HepG2 (cell line): ENCODE measurements around the gene MDM4. TPM values are rescaled to one million over a fixed set of nuclear protein-coding genes. Genes with fewer than 3 reads are reported as not detected.

Source experiments
- CENPT ChIP-seq: sonication (generic); formaldehyde crosslinking; IDR thresholded peaks from 2 replicates; pipeline ENCODE4 v1.8.0; 2022; ENCODE audit warnings: low read depth, mild to moderate bottlenecking, moderate library complexity, missing genetic modification reagents
- DRAP1 ChIP-seq: IDR thresholded peaks from 2 replicates; pipeline ENCODE4 v1.6.1; 2016; ENCODE audit warnings: missing genetic modification reagents, missing compliant biosample characterization
- ELF3 ChIP-seq: IDR thresholded peaks from 2 replicates; pipeline ENCODE4 v1.6.1; 2016; ENCODE audit warnings: missing genetic modification reagents, missing compliant biosample characterization
- EP300 ChIP-seq, 3 experiments: sonication (generic) in 1 of 3; formaldehyde crosslinking in 1 of 3; IDR thresholded peaks; 2 replicates each; pipeline versions ENCODE4 v1.5.1 to v1.6.1; 2011 to 2020; ENCODE audit warnings: low read depth in 2 of 3, low read length in 2 of 3, borderline replicate concordance in 1 of 3, improper control_type of control experiment in 1 of 3, mild to moderate bottlenecking in 1 of 3, missing genetic modification reagents in 1 of 3, moderate library complexity in 1 of 3
- FOXK1 ChIP-seq: sonication (generic); formaldehyde crosslinking; IDR thresholded peaks from 2 replicates; pipeline ENCODE4 v1.4.0; 2020; ENCODE audit warnings: low read depth, missing genetic modification reagents, borderline replicate concordance
- HOXA5 ChIP-seq: sonication (generic); formaldehyde crosslinking; IDR thresholded peaks from 2 replicates; pipeline ENCODE4 v1.4.0; 2020; ENCODE audit warnings: missing genetic modification reagents
- NCOR1 ChIP-seq: fragments of 200-600 bp; sonication (generic); IDR thresholded peaks from 2 replicates; pipeline ENCODE4 v1.7.0; 2017; ENCODE audit warnings: antibody characterized with exemption, low read length, borderline replicate concordance
- RBM39 ChIP-seq: fragments of 200-400 bp; formaldehyde crosslinking; IDR thresholded peaks from one replicate; pipeline ENCODE4 v1.6.1; 2018; ENCODE audit warnings: antibody characterized with exemption, mild to moderate bottlenecking, low read depth, low read length; ENCODE audit not compliant: poor library complexity, severe bottlenecking
- RXRB ChIP-seq: IDR thresholded peaks from 2 replicates; pipeline ENCODE4 v1.6.1; 2016; ENCODE audit warnings: borderline replicate concordance, missing genetic modification reagents, missing compliant biosample characterization
- SIX4 ChIP-seq: sonication (generic); formaldehyde crosslinking; IDR thresholded peaks from 2 replicates; pipeline ENCODE4 v1.4.0; 2020; ENCODE audit warnings: missing genetic modification reagents
- ZNF136 ChIP-seq: sonication (generic); formaldehyde crosslinking; IDR thresholded peaks from 2 replicates; pipeline ENCODE4 v1.8.1; 2022; ENCODE audit warnings: low read depth, mild to moderate bottlenecking, moderate library complexity, missing genetic modification reagents
- ZNF234 ChIP-seq: sonication (generic); formaldehyde crosslinking; conservative IDR thresholded peaks from 2 replicates; pipeline ENCODE4 v1.5.1; 2020; ENCODE audit warnings: mild to moderate bottlenecking, missing genetic modification reagents
- ZNF333 ChIP-seq: sonication (generic); formaldehyde crosslinking; IDR thresholded peaks from 2 replicates; pipeline ENCODE4 v1.4.0; 2020; ENCODE audit warnings: mild to moderate bottlenecking, missing genetic modification reagents, borderline replicate concordance
- ZNF546 ChIP-seq: sonication (generic); formaldehyde crosslinking; conservative IDR thresholded peaks from 2 replicates; pipeline ENCODE4 v1.8.1; 2023; ENCODE audit warnings: mild to moderate bottlenecking, missing genetic modification reagents
- ZNF790 ChIP-seq: sonication (generic); formaldehyde crosslinking; IDR thresholded peaks from 2 replicates; pipeline ENCODE4 v1.8.0; 2022; ENCODE audit warnings: missing genetic modification reagents, mild to moderate bottlenecking, borderline replicate concordance
- ZNF800 ChIP-seq: sonication (generic); formaldehyde crosslinking; IDR thresholded peaks from 2 replicates; pipeline ENCODE4 v1.4.0; 2020; ENCODE audit warnings: missing genetic modification reagents
- ZNF883 ChIP-seq: sonication (generic); formaldehyde crosslinking; IDR thresholded peaks from 2 replicates; pipeline ENCODE4 v1.5.1; 2020; ENCODE audit warnings: mild to moderate bottlenecking, missing genetic modification reagents; ENCODE audit errors: not compliant biosample characterization
- polyA plus RNA-seq, 8 experiments: library from polyadenylated mRNA; depleted of rRNA in 3 of 8; stranded (reverse) in 7 of 8; unstranded in 1 of 8; fragments of >200 nt; fragmentation: Illumina TruSeq in 4 of 8; extraction: Trizol in 4 of 8; gene quantifications; 2 replicates each; pipeline versions ENCODE4 v1.2.1 to v1.2.3, GENCODE V29; 2011 to 2016; ENCODE audit warnings: low read depth in 4 of 8, missing spikeins in 1 of 8, mixed read lengths in 1 of 8; ENCODE audit not compliant: insufficient read depth in 1 of 8
- total RNA-seq, 5 experiments: library from RNA; depleted of rRNA; stranded (reverse); fragments of >200 nt; fragmentation: Illumina TruSeq; extraction: Trizol; gene quantifications; 2 replicates each; pipeline ENCODE4 v1.2.3, GENCODE V29; 2016; ENCODE audit warnings: low read depth in 1 of 5
- TF ChIP-seq, protein P1 (sequence below): sonication (generic); formaldehyde crosslinking; IDR thresholded peaks from 2 replicates; pipeline ENCODE4 v1.5.0; 2020; ENCODE audit warnings: mild to moderate bottlenecking, missing genetic modification reagents, borderline replicate concordance
- TF ChIP-seq, protein P2 (sequence below): sonication (generic); formaldehyde crosslinking; conservative IDR thresholded peaks from 2 replicates; pipeline ENCODE4 v1.4.0; 2020; ENCODE audit warnings: mild to moderate bottlenecking, missing genetic modification reagents, moderate library complexity

MDM4 gene
- total and polyA plus RNA-seq, 2 of the 13 experiments (the other 11 are each of a cell fraction or from before 2014, with no cell fraction given), result 14.9 to 19.0 TPM

GRCh38 chr1:204516180-204516879 lies at the start of gene MDM4 (continued):
- TF ChIP-seq, protein P1, sequence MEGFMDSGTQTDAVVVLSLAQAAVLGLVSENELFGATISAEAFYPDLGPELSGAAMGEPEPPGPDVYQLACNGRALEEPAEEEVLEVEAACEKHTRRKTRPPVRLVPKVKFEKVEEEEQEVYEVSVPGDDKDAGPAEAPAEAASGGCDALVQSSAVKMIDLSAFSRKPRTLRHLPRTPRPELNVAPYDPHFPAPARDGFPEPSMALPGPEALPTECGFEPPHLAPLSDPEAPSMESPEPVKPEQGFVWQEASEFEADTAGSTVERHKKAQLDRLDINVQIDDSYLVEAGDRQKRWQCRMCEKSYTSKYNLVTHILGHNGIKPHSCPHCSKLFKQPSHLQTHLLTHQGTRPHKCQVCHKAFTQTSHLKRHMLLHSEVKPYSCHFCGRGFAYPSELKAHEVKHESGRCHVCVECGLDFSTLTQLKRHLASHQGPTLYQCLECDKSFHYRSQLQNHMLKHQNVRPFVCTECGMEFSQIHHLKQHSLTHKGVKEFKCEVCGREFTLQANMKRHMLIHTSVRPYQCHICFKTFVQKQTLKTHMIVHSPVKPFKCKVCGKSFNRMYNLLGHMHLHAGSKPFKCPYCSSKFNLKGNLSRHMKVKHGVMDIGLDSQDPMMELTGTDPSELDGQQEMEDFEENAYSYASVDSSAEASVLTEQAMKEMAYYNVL (CRISPR knock-in tag), result peak; percentile 74; the same call in 1 of the 2 replicates
- TF ChIP-seq ZNF333 (0 out of 2 replicates have a peak, but pooled peaks have one; percentile 70), NCOR1 (peak; percentile 44; the same call in 1 of the 2 replicates), DRAP1 (CRISPR knock-in tag) (peak; percentile 86), ELF3 (CRISPR knock-in tag) (peak; percentile 74), EP300 (IDR thresholded peaks at IDR 0.05; ENCODE audit: low read depth in 2 of 2, low read length in 2 of 2) (0 out of 4 replicates have a peak, but pooled peaks of 1 of the 2 experiments have one; percentile 26), EP300 (CRISPR knock-in tag; IDR thresholded peaks at IDR 0.05; ENCODE audit: borderline replicate concordance) (peak; percentile 76), ZNF546 (CRISPR knock-in tag) (peak; percentile 97), HOXA5 (CRISPR knock-in tag) (peak; percentile 90), ZNF136 (CRISPR knock-in tag) (peak; percentile 47; the same call in 1 of the 2 replicates), ZNF234 (no peak), ZNF800 (CRISPR knock-in tag) (peak; percentile 41; the same call in 1 of the 2 replicates), ZNF790 (no peak; the same call in 1 of the 2 replicates), SIX4 (CRISPR knock-in tag) (peak; percentile 12; the same call in 1 of the 2 replicates), RBM39 (no peak), CENPT (CRISPR knock-in tag) (no peak), FOXK1 (CRISPR knock-in tag) (peak; percentile 93), RXRB (CRISPR knock-in tag) (peak; percentile 58; the same call in 1 of the 2 replicates), ZNF883 (CRISPR knock-in tag) (peak; percentile 83)
- TF ChIP-seq, protein P2, sequence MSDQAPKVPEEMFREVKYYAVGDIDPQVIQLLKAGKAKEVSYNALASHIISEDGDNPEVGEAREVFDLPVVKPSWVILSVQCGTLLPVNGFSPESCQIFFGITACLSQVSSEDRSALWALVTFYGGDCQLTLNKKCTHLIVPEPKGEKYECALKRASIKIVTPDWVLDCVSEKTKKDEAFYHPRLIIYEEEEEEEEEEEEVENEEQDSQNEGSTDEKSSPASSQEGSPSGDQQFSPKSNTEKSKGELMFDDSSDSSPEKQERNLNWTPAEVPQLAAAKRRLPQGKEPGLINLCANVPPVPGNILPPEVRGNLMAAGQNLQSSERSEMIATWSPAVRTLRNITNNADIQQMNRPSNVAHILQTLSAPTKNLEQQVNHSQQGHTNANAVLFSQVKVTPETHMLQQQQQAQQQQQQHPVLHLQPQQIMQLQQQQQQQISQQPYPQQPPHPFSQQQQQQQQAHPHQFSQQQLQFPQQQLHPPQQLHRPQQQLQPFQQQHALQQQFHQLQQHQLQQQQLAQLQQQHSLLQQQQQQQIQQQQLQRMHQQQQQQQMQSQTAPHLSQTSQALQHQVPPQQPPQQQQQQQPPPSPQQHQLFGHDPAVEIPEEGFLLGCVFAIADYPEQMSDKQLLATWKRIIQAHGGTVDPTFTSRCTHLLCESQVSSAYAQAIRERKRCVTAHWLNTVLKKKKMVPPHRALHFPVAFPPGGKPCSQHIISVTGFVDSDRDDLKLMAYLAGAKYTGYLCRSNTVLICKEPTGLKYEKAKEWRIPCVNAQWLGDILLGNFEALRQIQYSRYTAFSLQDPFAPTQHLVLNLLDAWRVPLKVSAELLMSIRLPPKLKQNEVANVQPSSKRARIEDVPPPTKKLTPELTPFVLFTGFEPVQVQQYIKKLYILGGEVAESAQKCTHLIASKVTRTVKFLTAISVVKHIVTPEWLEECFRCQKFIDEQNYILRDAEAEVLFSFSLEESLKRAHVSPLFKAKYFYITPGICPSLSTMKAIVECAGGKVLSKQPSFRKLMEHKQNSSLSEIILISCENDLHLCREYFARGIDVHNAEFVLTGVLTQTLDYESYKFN (CRISPR knock-in tag), result peak; percentile 74
